ENCODE data around the gene DNAJC9.

The DNAJC9 gene

GRCh38 chr10:73287441-73287840, 40.4 kb upstream of the DNAJC9 start:
- Histone ChIP-seq H2AFZ (ENCODE audit: low read length) (no peak overlapping the region), H3K27me3 (ENCODE audit: insufficient read depth, low read length, poor library complexity, severe bottlenecking) (no peaks in the 10 kb centered on the region), H3K36me3 (ENCODE audit: insufficient read depth, low read length) (no peaks in the 10 kb centered on the region), H3K9me2 (replicated peaks; ENCODE audit: low read depth, low read length) (no peaks in the 10 kb centered on the region), H3K79me2 (ENCODE audit: insufficient read depth, low read length) (no peaks in the 10 kb centered on the region), H3K4me1 (ENCODE audit: insufficient read depth, low read length, poor library complexity, severe bottlenecking) (no peaks in the 10 kb centered on the region), H4K20me1 (ENCODE audit: insufficient read depth, low read length, poor library complexity, severe bottlenecking) (no peaks in the 10 kb centered on the region), H3K4me3 (ENCODE audit: low read length, poor library complexity, severe bottlenecking) (no peak overlapping the region), H3K9ac (ENCODE audit: low read depth, low read length, poor library complexity, severe bottlenecking) (no peak overlapping the region), H3F3A (ENCODE audit: low read depth) (no peaks in the 10 kb centered on the region), H3K9me3 (ENCODE audit: insufficient read depth, low read depth, low read length) (no peaks in the 10 kb centered on the region), H3K4me2 (ENCODE audit: low read depth, low read length, poor library complexity, severe bottlenecking) (no peak overlapping the region)
- TF ChIP-seq CTCF (conservative IDR thresholded peaks at IDR 0.05; ENCODE audit: low read length) (no peak), EZH2phosphoT487 (IDR thresholded peaks at IDR 0.05; ENCODE audit: borderline replicate concordance) (no peak)

- Histone ChIP-seq H3K4me3 (ENCODE audit: low read length, poor library complexity, severe bottlenecking) (no peak overlapping the region), H4K20me1 (ENCODE audit: insufficient read depth, low read length, poor library complexity, severe bottlenecking) (no peaks in the 10 kb centered on the region), H3K4me1 (ENCODE audit: insufficient read depth, low read length, poor library complexity, severe bottlenecking) (no peaks in the 10 kb centered on the region), H3K27me3 (ENCODE audit: insufficient read depth, low read length, poor library complexity, severe bottlenecking) (no peaks in the 10 kb centered on the region), H3K36me3 (ENCODE audit: insufficient read depth, low read length) (no peaks in the 10 kb centered on the region), H3K9ac (ENCODE audit: low read depth, low read length, poor library complexity, severe bottlenecking) (no peak overlapping the region), H3K79me2 (ENCODE audit: insufficient read depth, low read length) (no peaks in the 10 kb centered on the region), H3K4me2 (ENCODE audit: low read depth, low read length, poor library complexity, severe bottlenecking) (no peak overlapping the region), H3F3A (ENCODE audit: low read depth) (no peaks in the 10 kb centered on the region), H3K9me2 (replicated peaks; ENCODE audit: low read depth, low read length) (no peaks in the 10 kb centered on the region), H3K9me3 (ENCODE audit: insufficient read depth, low read depth, low read length) (no peaks in the 10 kb centered on the region), H2AFZ (ENCODE audit: low read length) (no peak overlapping the region)
- TF ChIP-seq EZH2phosphoT487 (IDR thresholded peaks at IDR 0.05; ENCODE audit: borderline replicate concordance) (no peak), CTCF (conservative IDR thresholded peaks at IDR 0.05; ENCODE audit: low read length) (no peak)
These were observed 34.0 kb upstream of the DNAJC9 start for GRCh38 chr10:73281097-73281496.

- no peak overlapping the region for H3K4me3 ChIP-seq (ENCODE audit: low read length, poor library complexity, severe bottlenecking)
- no peak overlapping the region for H3K4me2 ChIP-seq (ENCODE audit: low read depth, low read length, poor library complexity, severe bottlenecking)
- H3F3A ChIP-seq (ENCODE audit: low read depth) = no peaks in the 10 kb centered on the region
- H4K20me1 ChIP-seq (ENCODE audit: insufficient read depth, low read length, poor library complexity, severe bottlenecking) = no peaks in the 10 kb centered on the region
- H3K79me2 ChIP-seq (ENCODE audit: insufficient read depth, low read length) = no peaks in the 10 kb centered on the region
- no peaks in the 10 kb centered on the region for H3K36me3 ChIP-seq (ENCODE audit: insufficient read depth, low read length)
- no peaks in the 10 kb centered on the region for H3K9me3 ChIP-seq (ENCODE audit: insufficient read depth, low read depth, low read length)
- H3K27me3 ChIP-seq (ENCODE audit: insufficient read depth, low read length, poor library complexity, severe bottlenecking) = no peaks in the 10 kb centered on the region
- H3K4me1 ChIP-seq (ENCODE audit: insufficient read depth, low read length, poor library complexity, severe bottlenecking) = no peaks in the 10 kb centered on the region
- H3K9me2 ChIP-seq (replicated peaks; ENCODE audit: low read depth, low read length) = no peaks in the 10 kb centered on the region
- H3K9ac ChIP-seq (ENCODE audit: low read depth, low read length, poor library complexity, severe bottlenecking) = no peak overlapping the region
- TF ChIP-seq CTCF (conservative IDR thresholded peaks at IDR 0.05; ENCODE audit: low read length) (no peak), EZH2phosphoT487 (IDR thresholded peaks at IDR 0.05; ENCODE audit: borderline replicate concordance) (no peak)
- peak overlapping the region; percentile 63; the same call in 1 of the 2 replicates for H2AFZ ChIP-seq (ENCODE audit: low read length)
These were observed 17.4 kb upstream of the DNAJC9 start for GRCh38 chr10:73264423-73264822.
